Keratinocyte (primary cell): ENCODE results near the gene ARSB. TPM values are rescaled to one million over a fixed set of nuclear protein-coding genes. Genes with fewer than 3 reads are reported as not detected.

ENCODE experiments used
- DNase-seq: peaks from one replicate; pipeline ENCODE4 v3.0.0-alpha.2; 2011; ENCODE audit warnings: low read depth, missing footprints, low spot score
- FAIRE-seq: peaks from 2 replicates; lab custom pipeline; 2011; peaks lifted over from hg19 to GRCh38; lab: Jason Lieb, UNC
- H2AFZ ChIP-seq: 2 replicates; pipeline ENCODE4 v1.6.0; 2012; ENCODE audit warnings: low read length, control low read depth, inconsistent platforms; ENCODE audit not compliant: control insufficient read depth
- H3K27ac ChIP-seq: 2 replicates; pipeline ENCODE4 v1.5.1; 2011; ENCODE audit warnings: low read length; ENCODE audit not compliant: control insufficient read depth, insufficient read depth
- H3K27me3 ChIP-seq: 3 replicates; pipeline ENCODE4 v1.6.0; 2011; ENCODE audit warnings: low read length; ENCODE audit not compliant: control insufficient read depth, insufficient read depth; ENCODE audit errors: extremely low read depth
- H3K36me3 ChIP-seq, 2 experiments: 2 replicates in 1 of 2; 3 replicates in 1 of 2; pipeline ENCODE4 v1.5.1; 2011; ENCODE audit warnings: low read length in 2 of 2, mild to moderate bottlenecking in 1 of 2; ENCODE audit not compliant: control insufficient read depth in 2 of 2, insufficient read depth in 2 of 2; ENCODE audit errors: extremely low read depth in 1 of 2
- H3K4me1 ChIP-seq: 3 replicates; pipeline ENCODE4 v1.5.1; 2011; ENCODE audit warnings: low read length; ENCODE audit not compliant: control insufficient read depth, insufficient read depth; ENCODE audit errors: extremely low read depth
- H3K4me2 ChIP-seq: 3 replicates; pipeline ENCODE4 v1.6.0; 2011; ENCODE audit warnings: low read depth, low read length; ENCODE audit not compliant: control insufficient read depth, insufficient read depth; ENCODE audit errors: extremely low read depth
- H3K4me3 ChIP-seq, 3 experiments: fragments of 200-600 bp in 1 of 3; sonication (generic) in 1 of 3; 2 replicates in 2 of 3; 3 replicates in 1 of 3; pipeline ENCODE4 v1.5.1; 2011 to 2016; ENCODE audit warnings: low read length in 3 of 3, mild to moderate bottlenecking in 3 of 3, control low read depth in 2 of 3, inconsistent platforms in 1 of 3, low read depth in 1 of 3, mixed read lengths in 1 of 3, mixed run types in 1 of 3, moderate library complexity in 1 of 3; ENCODE audit not compliant: control insufficient read depth in 2 of 3, insufficient read depth in 2 of 3; ENCODE audit errors: extremely low read depth in 1 of 3
- H3K79me2 ChIP-seq: 2 replicates; pipeline ENCODE4 v1.6.0; 2012; ENCODE audit warnings: low read length; ENCODE audit not compliant: control insufficient read depth, insufficient read depth
- H3K9ac ChIP-seq: 3 replicates; pipeline ENCODE4 v1.6.0; 2011; ENCODE audit warnings: low read length; ENCODE audit not compliant: control insufficient read depth, insufficient read depth; ENCODE audit errors: extremely low read depth
- H3K9me1 ChIP-seq: 3 replicates; pipeline ENCODE4 v1.6.0; 2011; ENCODE audit warnings: low read length; ENCODE audit not compliant: control insufficient read depth, insufficient read depth; ENCODE audit errors: extremely low read depth
- H3K9me3 ChIP-seq: 2 replicates; pipeline ENCODE4 v1.5.1; 2012; ENCODE audit warnings: low read depth, low read length; ENCODE audit not compliant: control insufficient read depth
- H4K20me1 ChIP-seq: 3 replicates; pipeline ENCODE4 v1.6.0; 2011; ENCODE audit warnings: low read length; ENCODE audit not compliant: control insufficient read depth, insufficient read depth; ENCODE audit errors: extremely low read depth
- CTCF ChIP-seq, 3 experiments: IDR thresholded peaks in 1 of 3; conservative IDR thresholded peaks in 1 of 3; optimal IDR thresholded peaks in 1 of 3; 2 replicates in 2 of 3; 3 replicates in 1 of 3; pipeline versions ENCODE3 to v1.5.1; 2011; ENCODE audit warnings: low read length in 3 of 3, mild to moderate bottlenecking in 3 of 3, moderate library complexity in 2 of 3, control low read depth in 1 of 3, inconsistent platforms in 1 of 3; ENCODE audit not compliant: insufficient read depth in 2 of 3; ENCODE audit errors: extremely low read depth in 1 of 3
- EZH2 ChIP-seq: IDR thresholded peaks from one replicate; pipeline ENCODE4 v1.6.1; 2012; ENCODE audit warnings: inconsistent platforms, mild to moderate bottlenecking, low read length, moderate library complexity
- dilution Hi-C: fragments of 300-500 bp; cut with MboI; formaldehyde crosslinking; loops from one replicate; pipeline ENCODE4 v1.7.0; 2020; ENCODE audit warnings: low sequenced_read_pairs; ENCODE audit not compliant: extremely low pct_ligation_motif_present
- polyA plus RNA-seq, 5 experiments: library from polyadenylated mRNA; depleted of rRNA in 3 of 5; stranded (reverse) in 3 of 5; stranded (forward) in 1 of 5; unstranded in 1 of 5; fragments of >200 nt; gene quantifications; 1 replicate in 1 of 5; 2 replicates in 3 of 5; 3 replicates in 1 of 5; pipeline versions ENCODE4 v1.2.1 to v1.2.3, GENCODE V29; 2011 to 2012; ENCODE audit warnings: missing spikeins in 2 of 5, low read depth in 1 of 5, low replicate concordance in 1 of 5
- small RNA-seq, 3 experiments: library from RNA; depleted of rRNA; stranded (forward); fragments of <200 nt; gene quantifications; one replicate each; pipeline ENCODE3, GENCODE V24; 2012; ENCODE audit warnings: low read depth in 3 of 3, low replicate concordance in 1 of 3; ENCODE audit not compliant: insufficient read length in 3 of 3

The ARSB gene
- polyA plus RNA-seq, 1 donor (not counting 4 experiments of a cell fraction or from before 2014, with no cell fraction given) = 4.5 TPM

- Histone ChIP-seq H3K4me1 (no peaks in the 10 kb centered on the region), H2AFZ (no peak overlapping the region)
Observed at GRCh38 chr5:78730300-78731094, 254.6 kb downstream of the ARSB start.

GRCh38 chr5:78727786-78728761 is 257.0 kb downstream of the ARSB start:
- H3K79me2 ChIP-seq = no peaks in the 10 kb centered on the region
- no peaks in the 10 kb centered on the region for H3K9me1 ChIP-seq
- H3K9me3 ChIP-seq = no peaks in the 10 kb centered on the region
- H3K4me3 ChIP-seq = no peak overlapping the region
- H3K4me1 ChIP-seq = no peaks in the 10 kb centered on the region
- no peak for DNase-seq
- no peaks in the 10 kb centered on the region for H4K20me1 ChIP-seq
- no peaks in the 10 kb centered on the region for H3K27me3 ChIP-seq
- no peak overlapping the region for H3K27ac ChIP-seq
- H3K4me2 ChIP-seq = no peak overlapping the region
- FAIRE-seq = no peak
- dilution Hi-C loops = no loop called here
- TF ChIP-seq CTCF (optimal IDR thresholded peaks at IDR 0.05 in 1 of 3, IDR thresholded peaks at IDR 0.05 in 1 of 3, conservative IDR thresholded peaks at IDR 0.05 in 1 of 3; ENCODE audit: extremely low read depth in 1 of 3, insufficient read depth in 2 of 3, low read length in 3 of 3) = no peak
- no peak for TF ChIP-seq EZH2
- H3K36me3 ChIP-seq = no peaks in the 10 kb centered on the region
- H3K9ac ChIP-seq = no peak overlapping the region
- H2AFZ ChIP-seq = no peak overlapping the region

More at GRCh38 chr5:78730300-78731094, 254.6 kb downstream of the ARSB start:
- H3K9ac ChIP-seq = no peak overlapping the region
- H3K9me1 ChIP-seq = no peaks in the 10 kb centered on the region
- no peak overlapping the region for H3K27ac ChIP-seq
- FAIRE-seq (no peak), DNase-seq (no peak)
- H4K20me1 ChIP-seq = no peaks in the 10 kb centered on the region
- no peaks in the 10 kb centered on the region for H3K9me3 ChIP-seq
- dilution Hi-C loops = no loop called here
- no peak overlapping the region for H3K4me2 ChIP-seq
- no peak overlapping the region for H3K4me3 ChIP-seq
- no peaks in the 10 kb centered on the region for H3K79me2 ChIP-seq
- no peak for TF ChIP-seq CTCF (optimal IDR thresholded peaks at IDR 0.05 in 1 of 3, IDR thresholded peaks at IDR 0.05 in 1 of 3, conservative IDR thresholded peaks at IDR 0.05 in 1 of 3; ENCODE audit: extremely low read depth in 1 of 3, insufficient read depth in 2 of 3, low read length in 3 of 3)
- no peak for TF ChIP-seq EZH2
- no peaks in the 10 kb centered on the region for H3K36me3 ChIP-seq
- H3K27me3 ChIP-seq = no peaks in the 10 kb centered on the region

Small RNA genes lying within 50 kb of the gene (small RNA-seq; reads per million reads assigned to genes)
- 0 reads per million in 3 experiments for gene AC025755.1

Other genes with a start within 250 kb of the ARSB start
- gene DMGDH, start 84.4 kb upstream of the ARSB start, polyA plus RNA-seq = 0.13 to 0.20 TPM in 2 of 3 replicates, not detected in the other
- not detected in 3 replicates for gene BHMT2, start 84.5 kb upstream of the ARSB start, polyA plus RNA-seq
- gene BHMT, start 126.5 kb upstream of the ARSB start, polyA plus RNA-seq = not detected in 3 replicates